BLaER1 treated with 17β-estradiol and CSF1 and Interleukin-3, amounts not matched to agents 10 nM and 100 nM (cell line): ENCODE data around the gene CPO.
A peak's percentile ranks its signal among the peaks of the same experiment; 100 is the strongest.
"Not testable (repeated sequence)": the region's sequence is repeated elsewhere in the genome, so short reads cannot be mapped to it uniquely, and the experiment has no call there.

Source experiments
- H3K27ac ChIP-seq, 11 experiments: shearing (Covaris generic); formaldehyde crosslinking; 2 replicates each; pipeline ENCODE4 v1.8.1; 2022
- H3K27me3 ChIP-seq, 11 experiments: shearing (Covaris generic); formaldehyde crosslinking; 2 replicates each; pipeline ENCODE4 v1.8.1; 2022
- H3K36me3 ChIP-seq, 11 experiments: shearing (Covaris generic); formaldehyde crosslinking; 2 replicates each; pipeline ENCODE4 v1.8.1; 2022
- H3K4me1 ChIP-seq, 10 experiments: shearing (Covaris generic); formaldehyde crosslinking; 2 replicates each; pipeline ENCODE4 v1.8.1; 2022
- H3K4me2 ChIP-seq, 11 experiments: shearing (Covaris generic); formaldehyde crosslinking; 2 replicates each; pipeline ENCODE4 v1.8.1; 2022
- H3K4me3 ChIP-seq, 10 experiments: shearing (Covaris generic); formaldehyde crosslinking; 2 replicates each; pipeline ENCODE4 v1.8.1; 2022
- H3K9ac ChIP-seq, 11 experiments: shearing (Covaris generic); formaldehyde crosslinking; 2 replicates each; pipeline ENCODE4 v1.8.1; 2022
- H3K9me3 ChIP-seq, 11 experiments: shearing (Covaris generic); formaldehyde crosslinking; replicated peaks in 1 of 11; 2 replicates each; pipeline ENCODE4 v1.8.1; 2022
- H4K20me1 ChIP-seq, 11 experiments: shearing (Covaris generic); formaldehyde crosslinking; 2 replicates each; pipeline ENCODE4 v1.8.1; 2022
- Cebpa-rat ChIP-seq, 11 experiments: shearing (Covaris generic); IDR thresholded peaks; 2 replicates each; pipeline ENCODE4 v1.8.1; 2022

CPO gene

DNA sequence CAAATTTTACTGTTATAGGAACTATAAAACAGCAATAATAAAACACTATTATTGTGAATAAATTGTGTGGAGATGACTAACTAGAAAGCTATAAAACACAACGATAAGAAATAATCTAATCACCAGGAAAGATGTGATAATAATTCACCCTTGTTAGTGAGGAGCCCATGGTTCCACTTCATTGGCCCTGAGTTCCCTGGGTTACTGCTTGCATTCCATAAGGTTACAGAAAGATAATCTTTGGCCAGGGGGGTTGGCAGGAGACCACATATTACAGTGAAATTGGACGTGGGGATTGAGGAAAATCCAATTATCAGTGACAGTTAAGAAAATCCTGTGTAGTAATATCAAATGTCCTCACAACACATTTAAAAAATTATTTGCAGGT lies 2.5 kb upstream of the CPO start:
- H3K4me2 ChIP-seq = peak overlapping the region in 2 of 11 experiments; percentile 46 to 53; a peak in 2 of 22 replicates
- H3K4me3 ChIP-seq = no peak overlapping the region
- no peak overlapping the region for H3K9ac ChIP-seq
- H3K4me1 ChIP-seq = peaks cover 0 to 39% (median 3%) of the 10 kb centered on the region in 10 experiments; a peak in 8 of 20 replicates
- H3K9me3 ChIP-seq = no peaks in the 10 kb centered on the region; a peak in 1 of 22 replicates
- H4K20me1 ChIP-seq = no peaks in the 10 kb centered on the region
- no peak overlapping the region for H3K27ac ChIP-seq
- no peaks in the 10 kb centered on the region for H3K27me3 ChIP-seq
- no peak for TF ChIP-seq Cebpa-rat (IDR thresholded peaks at IDR 0.05)
- H3K36me3 ChIP-seq = no peaks in the 10 kb centered on the region

DNA sequence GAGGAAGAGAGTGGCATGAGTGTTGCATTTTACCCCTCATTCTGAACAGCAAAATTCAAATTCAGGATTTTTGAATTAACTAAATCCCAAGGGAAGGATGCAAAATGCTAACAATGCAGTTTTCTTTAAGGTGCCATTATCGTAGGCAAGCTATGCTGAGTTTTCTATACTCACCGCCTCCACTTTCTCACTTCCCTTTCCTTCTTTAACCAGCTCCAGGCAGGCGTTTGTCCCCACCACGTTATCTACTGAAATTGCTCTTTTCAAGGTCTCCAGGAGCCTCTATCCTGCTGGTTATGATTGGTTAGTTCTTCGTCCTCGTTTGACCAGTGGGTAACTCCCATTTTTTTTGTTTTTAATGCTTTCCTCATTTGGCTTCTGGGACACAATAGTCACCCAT lies 1.8 kb upstream of the CPO start:
- TF ChIP-seq Cebpa-rat (IDR thresholded peaks at IDR 0.05) = no peak
- no peaks in the 10 kb centered on the region for H3K36me3 ChIP-seq

DNA sequence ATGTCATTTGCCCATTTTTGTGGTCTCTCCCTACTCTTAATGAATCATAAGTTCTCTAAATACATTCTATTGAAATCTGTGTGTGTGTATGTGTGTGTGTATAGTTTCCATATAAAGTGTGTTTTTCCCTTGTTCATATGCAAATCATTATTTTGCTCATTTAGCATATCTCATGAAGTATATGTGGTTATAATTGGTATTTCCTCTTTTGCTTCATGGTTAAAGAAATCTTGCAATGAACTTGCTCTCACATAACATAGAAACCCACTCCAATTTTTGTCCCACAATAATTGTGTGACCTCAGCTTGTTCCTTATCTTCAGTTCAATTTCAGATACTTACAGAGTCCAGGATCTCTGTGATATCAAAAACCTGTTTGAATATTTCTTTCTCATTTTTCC lies 1.2 kb downstream of the CPO start:
- H3K27me3 ChIP-seq = no peaks in the 10 kb centered on the region
- peaks cover 0 to 39% (median 3%) of the 10 kb centered on the region in 10 experiments; a peak in 8 of 20 replicates for H3K4me1 ChIP-seq
- H4K20me1 ChIP-seq = no peaks in the 10 kb centered on the region
- H3K4me2 ChIP-seq = peak overlapping the region in 2 of 11 experiments; percentile 26 to 37; a peak in 2 of 22 replicates
- TF ChIP-seq Cebpa-rat (IDR thresholded peaks at IDR 0.05) = no peak
- H3K27ac ChIP-seq = peak overlapping the region in 1 of 11 experiments; percentile 11; a peak in 1 of 22 replicates
- H3K4me3 ChIP-seq = no peak overlapping the region
- 0 out of 22 replicates have a peak, but pooled peaks cover 0 to under 1% (median 0%) of the 10 kb centered on the region in 11 experiments for H3K9me3 ChIP-seq
- no peaks in the 10 kb centered on the region for H3K36me3 ChIP-seq
- H3K9ac ChIP-seq = no peak overlapping the region

More for the DNA sequence above, 1.8 kb upstream of the CPO start:
- Histone ChIP-seq H3K4me3 (no peak overlapping the region), H3K9ac (no peak overlapping the region), H3K9me3 (no peaks in the 10 kb centered on the region), H4K20me1 (no peaks in the 10 kb centered on the region), H3K27ac (no peak overlapping the region), H3K4me1 (peaks cover 0 to 39% (median 3%) of the 10 kb centered on the region in 10 experiments; a peak in 8 of 20 replicates), H3K27me3 (no peaks in the 10 kb centered on the region), H3K4me2 (peak overlapping the region in 4 of 11 experiments; percentile 43 to 53 (median 50); a peak in 7 of 22 replicates)

DNA sequence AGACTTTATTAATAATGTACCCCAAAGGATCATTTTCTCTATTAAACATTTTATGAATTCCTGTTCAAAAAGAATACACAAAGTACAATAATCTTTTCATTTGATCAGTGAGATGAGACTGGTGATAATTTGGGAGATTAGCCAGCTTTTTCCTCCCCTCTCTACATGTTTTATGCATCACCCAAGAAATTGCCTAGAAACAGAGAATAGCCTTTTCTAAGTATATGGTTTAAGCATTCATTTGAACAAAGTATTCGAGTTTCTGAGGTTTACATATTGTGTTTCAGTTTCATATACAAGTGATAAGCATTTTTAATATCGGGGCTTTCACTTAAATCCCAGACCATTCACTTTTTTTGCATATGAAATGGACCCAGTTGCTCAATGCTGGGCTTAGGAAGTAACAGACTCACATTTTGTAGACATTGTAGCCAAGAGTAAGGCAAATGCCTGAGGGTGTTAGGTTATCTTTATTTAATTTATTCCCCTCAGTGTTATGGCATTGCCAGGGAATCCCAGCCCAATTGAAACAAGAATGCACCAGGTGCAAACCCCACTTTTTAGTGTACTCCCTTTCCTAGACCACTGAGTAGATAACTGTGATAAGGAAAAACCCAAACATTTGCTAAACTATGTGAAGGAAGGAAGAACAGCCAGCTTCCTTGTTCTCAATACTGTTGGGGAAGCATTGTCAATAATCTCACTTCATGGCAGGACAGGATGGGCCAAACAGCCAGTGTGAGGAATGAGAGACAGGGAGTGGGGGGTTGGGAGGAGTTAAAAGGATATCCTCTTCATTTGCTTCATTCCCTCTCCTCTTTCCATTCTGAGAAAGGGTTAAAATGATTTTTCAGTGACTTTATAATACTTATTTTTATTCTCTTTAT lies 3.5 kb downstream of the CPO start:
- no peak for TF ChIP-seq Cebpa-rat (IDR thresholded peaks at IDR 0.05)
- Histone ChIP-seq H3K36me3 (no peaks in the 10 kb centered on the region), H4K20me1 (no peaks in the 10 kb centered on the region), H3K4me1 (peaks cover 0 to 28% (median 0%) of the 10 kb centered on the region in 10 experiments; a peak in 6 of 20 replicates), H3K9ac (no peak overlapping the region), H3K27me3 (no peaks in the 10 kb centered on the region), H3K9me3 (peaks cover 0 to 23% (median 9%) of the 10 kb centered on the region in 11 experiments; a peak in 14 of 22 replicates), H3K27ac (no peak overlapping the region), H3K4me2 (no peak overlapping the region), H3K4me3 (no peak overlapping the region)

DNA sequence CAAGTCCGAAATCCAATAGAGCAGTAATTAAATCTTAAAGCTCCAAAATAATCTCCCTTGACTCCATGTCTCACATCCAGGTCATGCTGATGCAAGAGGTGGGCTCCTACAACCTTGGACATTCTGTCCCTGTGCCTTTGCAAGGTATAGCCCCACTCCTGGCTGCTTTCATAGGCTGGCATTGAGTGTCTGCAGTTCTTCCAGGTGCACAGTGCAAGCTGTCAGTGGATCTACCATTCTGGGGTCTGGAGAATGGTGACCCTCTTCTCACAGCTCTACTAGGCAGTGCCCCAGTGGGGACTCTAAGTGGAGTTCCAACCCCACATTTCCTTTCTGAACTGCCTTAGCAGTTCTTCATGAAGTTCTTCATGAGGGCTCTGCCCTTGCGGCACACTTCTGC lies 14.1 kb downstream of the CPO start:
- not testable (repeated sequence) for H3K36me3 ChIP-seq, H3K27me3 ChIP-seq, H3K27ac ChIP-seq, H3K4me1 ChIP-seq, H3K9ac ChIP-seq, H3K4me2 ChIP-seq, H4K20me1 ChIP-seq, H3K4me3 ChIP-seq
- H3K9me3 ChIP-seq = peaks cover 21 to 28% (median 26%) of the 10 kb centered on the region in 11 experiments

DNA sequence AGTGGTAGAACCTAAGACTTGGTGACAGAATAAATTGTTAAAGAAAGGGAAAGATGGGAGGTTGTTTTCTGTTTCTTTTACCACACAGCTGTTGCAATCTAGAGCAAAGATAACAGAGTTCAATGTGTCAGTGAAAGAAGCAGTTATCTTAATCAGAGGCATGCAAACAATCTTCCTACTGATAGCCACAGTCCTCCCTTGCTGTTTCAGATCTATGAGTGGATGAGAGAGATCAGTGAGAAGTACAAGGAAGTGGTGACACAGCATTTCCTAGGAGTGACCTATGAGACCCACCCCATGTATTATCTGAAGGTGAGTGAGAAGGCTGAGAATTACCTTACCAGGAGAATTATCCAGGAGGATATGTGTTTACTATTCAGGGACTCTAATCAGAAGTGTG lies 15.9 kb downstream of the CPO start:
- Histone ChIP-seq H3K27ac (no peak overlapping the region), H3K27me3 (no peaks in the 10 kb centered on the region), H3K9ac (no peak overlapping the region), H3K4me1 (no peaks in the 10 kb centered on the region), H4K20me1 (no peaks in the 10 kb centered on the region), H3K4me2 (no peak overlapping the region), H3K4me3 (no peak overlapping the region), H3K36me3 (no peaks in the 10 kb centered on the region; a peak in 2 of 22 replicates), H3K9me3 (peaks cover 20 to 28% (median 26%) of the 10 kb centered on the region in 11 experiments)
- TF ChIP-seq Cebpa-rat (IDR thresholded peaks at IDR 0.05) = no peak

DNA sequence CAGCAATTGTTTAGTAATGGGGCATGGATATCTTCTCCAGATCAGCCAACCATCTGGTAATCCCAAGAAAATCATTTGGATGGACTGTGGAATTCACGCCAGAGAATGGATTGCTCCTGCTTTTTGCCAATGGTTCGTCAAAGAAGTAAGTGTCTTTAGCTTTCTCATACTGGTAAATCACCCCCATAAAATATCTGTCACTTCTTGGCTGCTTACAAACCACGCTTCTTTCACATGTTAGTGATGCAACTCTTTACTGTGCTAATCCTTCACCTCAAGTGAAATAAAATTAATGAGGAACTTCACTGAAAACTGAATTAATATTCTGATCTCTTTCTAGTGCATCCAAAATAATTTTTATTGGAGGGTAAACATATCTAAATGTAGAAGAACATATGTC lies 18.9 kb downstream of the CPO start:
- no peak overlapping the region for H3K4me2 ChIP-seq
- no peak overlapping the region for H3K4me3 ChIP-seq
- H4K20me1 ChIP-seq = no peaks in the 10 kb centered on the region
- no peak for TF ChIP-seq Cebpa-rat (IDR thresholded peaks at IDR 0.05)
- peaks cover 13 to 19% (median 16%) of the 10 kb centered on the region in 11 experiments for H3K9me3 ChIP-seq
- H3K36me3 ChIP-seq = no peaks in the 10 kb centered on the region; a peak in 2 of 22 replicates
- no peak overlapping the region for H3K27ac ChIP-seq
- H3K4me1 ChIP-seq = no peaks in the 10 kb centered on the region
- no peak overlapping the region for H3K9ac ChIP-seq
- no peaks in the 10 kb centered on the region for H3K27me3 ChIP-seq

DNA sequence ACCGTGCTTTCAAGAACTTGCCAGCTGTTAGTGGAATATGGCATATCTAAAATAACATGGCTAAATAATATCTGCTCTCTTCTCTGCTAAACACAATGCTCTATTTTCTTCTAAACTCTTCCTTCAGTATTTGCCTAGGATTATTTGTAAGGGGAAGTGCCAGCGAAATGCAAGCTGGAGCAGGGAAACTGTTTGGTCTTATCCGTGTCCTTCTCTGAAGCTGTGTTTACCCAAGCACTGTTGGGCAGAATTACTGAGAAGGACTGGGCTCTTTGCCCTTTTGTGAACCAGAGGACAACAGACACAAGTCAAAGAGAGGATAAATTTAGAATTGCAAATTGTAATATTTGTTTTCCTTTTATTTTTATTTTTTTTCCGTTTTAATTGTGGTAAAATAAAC lies 23.6 kb downstream of the CPO start:
- no peaks in the 10 kb centered on the region for H4K20me1 ChIP-seq
- H3K36me3 ChIP-seq = no peaks in the 10 kb centered on the region
- no peaks in the 10 kb centered on the region for H3K4me1 ChIP-seq
- H3K27ac ChIP-seq = no peak overlapping the region
- no peaks in the 10 kb centered on the region for H3K27me3 ChIP-seq
- H3K9ac ChIP-seq = no peak overlapping the region
- no peak for TF ChIP-seq Cebpa-rat (IDR thresholded peaks at IDR 0.05)
- H3K9me3 ChIP-seq = no peaks in the 10 kb centered on the region
- H3K4me3 ChIP-seq = no peak overlapping the region
- H3K4me2 ChIP-seq = no peak overlapping the region

DNA sequence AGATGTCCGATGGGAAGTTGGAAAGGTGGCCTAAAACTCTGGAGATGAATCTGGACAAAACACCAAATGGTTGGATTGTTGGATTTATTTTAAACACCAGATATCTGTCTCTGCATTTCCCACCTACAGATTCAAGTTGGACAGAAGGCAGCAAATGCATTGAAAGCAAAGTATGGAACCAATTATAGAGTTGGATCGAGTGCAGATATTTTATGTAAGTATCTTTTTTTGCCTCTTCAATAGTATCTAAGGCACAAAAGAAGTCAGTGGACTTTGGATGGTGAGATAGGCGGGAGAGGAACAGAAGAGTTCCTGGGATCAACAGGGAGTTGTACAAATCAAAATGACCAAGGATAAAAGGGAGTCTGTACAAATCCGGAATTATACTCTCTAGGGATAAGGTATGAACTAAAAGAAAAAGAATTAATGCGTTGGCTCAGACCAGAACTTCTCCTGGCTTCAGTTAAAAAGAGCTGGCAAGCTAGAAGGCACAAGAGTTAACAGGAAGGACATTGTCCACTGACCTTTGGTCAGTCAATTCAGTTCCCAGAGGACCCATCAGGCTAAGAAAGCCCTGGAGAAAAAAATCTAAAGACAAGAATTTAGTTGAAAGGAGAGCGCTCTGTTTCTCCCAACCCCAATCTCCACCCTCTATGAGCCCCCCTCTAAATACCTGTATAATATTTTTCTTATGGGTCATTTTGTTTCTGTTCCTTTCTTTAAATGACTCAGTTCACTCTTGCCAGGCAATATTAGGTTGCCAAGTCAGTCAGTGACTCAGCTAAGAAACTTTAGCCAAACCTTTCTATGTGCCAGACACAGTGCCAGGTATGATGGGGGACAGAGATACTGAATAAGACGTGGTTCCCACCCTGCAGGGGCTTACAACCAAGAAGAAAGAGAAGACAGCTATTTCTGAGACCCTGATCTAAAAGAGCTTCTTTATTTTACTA lies 29.1 kb downstream of the CPO start:
- H3K4me2 ChIP-seq = no peak overlapping the region
- peaks cover 0 to 21% (median 0%) of the 10 kb centered on the region in 10 experiments; a peak in 7 of 20 replicates for H3K4me1 ChIP-seq
- no peaks in the 10 kb centered on the region for H4K20me1 ChIP-seq
- H3K27me3 ChIP-seq = no peaks in the 10 kb centered on the region
- H3K9me3 ChIP-seq = no peaks in the 10 kb centered on the region
- H3K4me3 ChIP-seq = no peak overlapping the region
- TF ChIP-seq Cebpa-rat (IDR thresholded peaks at IDR 0.05) = no peak
- H3K9ac ChIP-seq = no peak overlapping the region
- H3K27ac ChIP-seq = no peak overlapping the region
- no peaks in the 10 kb centered on the region for H3K36me3 ChIP-seq
